HG03196 (cell line): Measurements from ENCODE around the gene MAP3K13.
"Not testable (repeated sequence)": the region's sequence is repeated elsewhere in the genome, so short reads cannot be mapped to it uniquely, and the experiment has no call there.

Experiments used
- ATAC-seq: cut with Tn5 transposase; IDR thresholded peaks from one replicate; pipeline ENCODE4 v1.9.1; 2021; ENCODE audit not compliant: unreplicated experiment

MAP3K13 gene

GRCh38 chr3:185341616-185342458, 21.1 kb upstream of the MAP3K13 start:
- ATAC-seq: no peak

GRCh38 chr3:185342459-185343174, 20.3 kb upstream of the MAP3K13 start:
- ATAC-seq: no peak

GRCh38 chr3:185347399-185347798, 15.5 kb upstream of the MAP3K13 start:
- no peak for ATAC-seq

- no peak for ATAC-seq
Measured at GRCh38 chr3:185350841-185351240, 12.1 kb upstream of the MAP3K13 start.

GRCh38 chr3:185351396-185351795, 11.5 kb upstream of the MAP3K13 start:
- ATAC-seq: no peak

- ATAC-seq: no peak
Measured at GRCh38 chr3:185353225-185353624, 9.7 kb upstream of the MAP3K13 start.

- ATAC-seq: peak; percentile 97
Measured at GRCh38 chr3:185353823-185354614, 8.9 kb upstream of the MAP3K13 start.

GRCh38 chr3:185356499-185356898, 6.4 kb upstream of the MAP3K13 start:
- ATAC-seq: no peak

- ATAC-seq: no peak
Measured at GRCh38 chr3:185361920-185362319, 1.0 kb upstream of the MAP3K13 start.

- no peak for ATAC-seq
Measured at GRCh38 chr3:185363662-185364203, 797 bp downstream of the MAP3K13 start.

GRCh38 chr3:185365291-185366073, 2.5 kb downstream of the MAP3K13 start:
- no peak for ATAC-seq

GRCh38 chr3:185366074-185366335, 3.1 kb downstream of the MAP3K13 start:
- no peak for ATAC-seq

GRCh38 chr3:185366913-185367312, 4.0 kb downstream of the MAP3K13 start:
- no peak for ATAC-seq

GRCh38 chr3:185370349-185370748, 7.4 kb downstream of the MAP3K13 start:
- not testable (repeated sequence) for ATAC-seq

GRCh38 chr3:185371306-185372074, 8.6 kb downstream of the MAP3K13 start:
- ATAC-seq: no peak

GRCh38 chr3:185381320-185382058, 18.6 kb downstream of the MAP3K13 start:
- ATAC-seq: no peak

GRCh38 chr3:185382154-185382553, 19.2 kb downstream of the MAP3K13 start:
- no peak for ATAC-seq

GRCh38 chr3:185386515-185386914, 23.6 kb downstream of the MAP3K13 start:
- not testable (repeated sequence) for ATAC-seq

GRCh38 chr3:185387646-185388045, 24.7 kb downstream of the MAP3K13 start:
- ATAC-seq: no peak
